ENCODE measurements around the gene TCTA.

DNA sequence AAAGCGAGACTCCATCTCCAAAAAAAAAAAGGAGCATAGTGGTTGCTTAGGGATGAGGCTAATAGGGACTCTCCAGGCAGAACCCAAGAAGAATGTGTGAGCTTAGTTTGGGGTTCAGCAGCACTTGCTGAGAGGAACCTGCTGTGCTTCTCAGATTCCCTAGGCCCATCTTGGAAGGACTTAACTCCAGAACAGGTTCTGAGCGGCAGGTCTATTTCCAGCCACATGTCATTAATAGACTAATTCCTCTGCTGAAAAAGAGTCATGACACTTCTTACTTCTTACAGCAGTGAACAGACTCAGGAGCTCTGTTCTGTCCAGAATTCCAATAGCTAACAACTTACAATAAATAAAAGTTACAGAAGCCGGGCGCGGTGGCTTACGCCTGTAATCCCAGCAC is 22.9 kb upstream of the TCTA start:
- no peak for TF ChIP-seq POLR2A (IDR thresholded peaks at IDR 0.05; ENCODE audit: low read length)
- no peak for TF ChIP-seq GATA1 (IDR thresholded peaks at IDR 0.05; ENCODE audit: low read depth, low read length)
